Measurements from ENCODE around the gene SYPL2.
A peak's percentile ranks its signal among the peaks of the same experiment; 100 is the strongest.

Gene SYPL2

GRCh38 chr1:109493805-109494539 lies 27.6 kb downstream of the SYPL2 start, which contains the start of gene CYB561D1:
Gene CYB561D1, plus strand, starts transcription at chr1:109494094. Its CDS starts 46 bp downstream, at chr1:109494140.
- DNase-seq, result peak; percentile 78

GRCh38 chr1:109495738-109496137 lies 29.4 kb downstream of the SYPL2 start:
- DNase-seq, result no peak

GRCh38 chr1:109497449-109498160 lies 31.3 kb downstream of the SYPL2 start:
- no peak for DNase-seq

- no peak for DNase-seq
Observed at GRCh38 chr1:109498161-109498801, 31.9 kb downstream of the SYPL2 start.

GRCh38 chr1:109499081-109499480 lies 32.7 kb downstream of the SYPL2 start:
- DNase-seq, result no peak

- DNase-seq, result peak; percentile 31
Observed at GRCh38 chr1:109499661-109500536, 33.6 kb downstream of the SYPL2 start.

GRCh38 chr1:109500941-109501381 lies 34.6 kb downstream of the SYPL2 start:
- DNase-seq, result peak; percentile 62

- DNase-seq, result no peak
Observed at GRCh38 chr1:109501644-109502363, 35.5 kb downstream of the SYPL2 start.

GRCh38 chr1:109502364-109502851 lies 36.1 kb downstream of the SYPL2 start:
- DNase-seq, result no peak

- no peak for DNase-seq
Observed at GRCh38 chr1:109503935-109504334, 37.6 kb downstream of the SYPL2 start.

- no peak for DNase-seq
Observed at GRCh38 chr1:109504974-109505373, 38.6 kb downstream of the SYPL2 start.

GRCh38 chr1:109508001-109508872 lies 41.9 kb downstream of the SYPL2 start:
- no peak for DNase-seq

- DNase-seq, result no peak
Observed at GRCh38 chr1:109508873-109509175, 42.5 kb downstream of the SYPL2 start.

- peak; percentile 30 for DNase-seq
Observed at GRCh38 chr1:109509176-109510134, 43.1 kb downstream of the SYPL2 start, which contains the start of gene AMIGO1. Gene AMIGO1, minus strand, starts transcription at chr1:109509727. Its CDS starts 815 bp downstream, at chr1:109508912.

GRCh38 chr1:109513110-109513710 lies 46.9 kb downstream of the SYPL2 start:
- no peak for DNase-seq

- DNase-seq, result no peak
Observed at GRCh38 chr1:109514846-109515245, 48.5 kb downstream of the SYPL2 start.

GRCh38 chr1:109516872-109517271 lies 50.5 kb downstream of the SYPL2 start:
- peak; percentile 65 for DNase-seq

- DNase-seq, result no peak
Observed at GRCh38 chr1:109517337-109517736, 51.0 kb downstream of the SYPL2 start.
